Nucleus accumbens (tissue), 56 donors: ENCODE results near the gene LMNTD2.

Experiments
- DNase-seq, 56 donors: peaks; one replicate each; lab custom pipeline; 2025; lab: John Stamatoyannopoulos, UW

The LMNTD2 gene

GRCh38 chr11:560305-561147 lies at the start of gene LMNTD2, which contains the start of gene RASSF7:
Gene LMNTD2 (minus strand): TSS chr11:560738. CDS start chr11:560716, 22 bp downstream.
Gene RASSF7 (plus strand): TSS chr11:560970. CDS start chr11:561769, 799 bp downstream.
- DNase-seq = peak in 55 of 56 donors; percentile 39 to 93 (median 76)

- no peak for DNase-seq
Measured at GRCh38 chr11:609341-609811, 48.8 kb upstream of the LMNTD2 start.

- DNase-seq = no peak
Measured at GRCh38 chr11:608791-609251, 48.3 kb upstream of the LMNTD2 start.

GRCh38 chr11:607971-608659 lies 47.6 kb upstream of the LMNTD2 start:
- DNase-seq = no peak

- no peak for DNase-seq
Measured at GRCh38 chr11:607020-607780, 46.7 kb upstream of the LMNTD2 start.

- DNase-seq = peak in 3 of 56 donors; percentile 28 to 39 (median 33)
Measured at GRCh38 chr11:606245-606644, 45.7 kb upstream of the LMNTD2 start.

- DNase-seq = no peak
Measured at GRCh38 chr11:605286-606129, 45.0 kb upstream of the LMNTD2 start.

- DNase-seq = no peak
Measured at GRCh38 chr11:603154-603553, 42.6 kb upstream of the LMNTD2 start.

- DNase-seq = no peak
Measured at GRCh38 chr11:601573-602245, 41.2 kb upstream of the LMNTD2 start.

GRCh38 chr11:598005-598680 lies 37.6 kb upstream of the LMNTD2 start:
- DNase-seq = no peak

GRCh38 chr11:597166-597725 lies 36.7 kb upstream of the LMNTD2 start:
- DNase-seq = no peak

GRCh38 chr11:596374-596773 lies 35.8 kb upstream of the LMNTD2 start:
- no peak for DNase-seq

GRCh38 chr11:595400-595799 lies 34.9 kb upstream of the LMNTD2 start:
- DNase-seq = no peak

- no peak for DNase-seq
Measured at GRCh38 chr11:593347-593746, 32.8 kb upstream of the LMNTD2 start.

GRCh38 chr11:592918-593317 lies 32.4 kb upstream of the LMNTD2 start:
- no peak for DNase-seq

GRCh38 chr11:592501-592900 lies 32.0 kb upstream of the LMNTD2 start:
- DNase-seq = no peak

GRCh38 chr11:590997-591396 lies 30.5 kb upstream of the LMNTD2 start:
- peak in 3 of 56 donors; percentile 20 to 47 (median 30) for DNase-seq

- no peak for DNase-seq
Measured at GRCh38 chr11:589798-590197, 29.3 kb upstream of the LMNTD2 start.
